Measurements from ENCODE around the gene PNPLA5.

- no peak for TF ChIP-seq CTCF (IDR thresholded peaks at IDR 0.05 in 4 of 5, conservative IDR thresholded peaks at IDR 0.05 in 1 of 5)
- peak in 1 of 2 donors; percentile 39 for TF ChIP-seq POLR2A (IDR thresholded peaks at IDR 0.05)
These were observed 61.6 kb downstream of the PNPLA5 start for GRCh38 chr22:43829904-43830851.

Data from gastrocnemius medialis (tissue), 4 donors.